ENCODE results near the gene PTGES3L.
"Not testable (repeated sequence)": the region's sequence is repeated elsewhere in the genome, so short reads cannot be mapped to it uniquely, and the experiment has no call there.

PTGES3L gene

GRCh38 chr17:42980274-42980765, 440 bp upstream of the PTGES3L start, which contains the start of gene RUNDC1:
Gene RUNDC1 (plus strand): TSS chr17:42980565. CDS start chr17:42980577, 12 bp downstream.
- peak; percentile 96 for DNase-seq

DNA sequence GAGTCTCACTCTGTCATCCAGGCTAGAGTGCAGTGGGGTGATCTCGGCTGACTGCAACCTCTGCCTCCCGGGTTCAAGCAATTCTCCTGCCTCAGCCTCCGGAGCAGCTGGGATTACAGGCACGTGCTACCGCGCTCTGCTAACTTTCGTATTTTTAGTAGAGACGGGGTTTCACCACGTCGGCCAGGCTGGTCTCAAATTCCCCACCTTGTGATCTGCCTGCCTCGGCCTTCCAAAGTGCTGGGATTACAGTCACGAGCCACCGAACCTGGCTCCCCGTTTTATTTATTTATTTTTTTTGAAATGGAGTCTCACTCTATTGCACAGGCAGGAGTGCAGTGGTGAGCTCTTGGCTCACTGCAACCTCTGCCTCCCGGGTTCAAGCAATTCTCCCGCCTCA, 4.2 kb downstream of the PTGES3L start:
- DNase-seq = not testable (repeated sequence)

DNA sequence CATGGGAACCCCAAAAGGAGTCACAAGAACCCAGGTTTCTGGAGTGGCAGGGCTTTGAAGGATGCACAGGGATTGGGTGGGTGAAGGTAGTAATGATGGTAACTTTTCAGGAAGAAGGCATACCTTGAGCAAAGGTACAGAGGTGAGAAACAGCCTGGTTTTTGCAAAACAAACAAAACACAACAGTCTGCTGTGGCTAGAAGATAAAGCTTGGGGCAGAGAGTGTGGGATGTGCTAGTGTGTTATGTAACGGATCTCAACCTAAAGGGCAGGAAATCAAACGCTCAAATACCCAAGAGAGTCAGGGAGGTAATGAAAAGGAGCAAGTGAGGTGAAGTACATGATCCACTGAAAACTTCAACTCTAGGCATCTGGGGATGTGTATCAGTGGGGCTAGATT, 4.6 kb downstream of the PTGES3L start:
- DNase-seq = no peak

GRCh38 chr17:42973323-42973722, 6.6 kb downstream of the PTGES3L start:
- not testable (repeated sequence) for DNase-seq

- DNase-seq = no peak
Observed at GRCh38 chr17:42971589-42971988, 8.3 kb downstream of the PTGES3L start.

GRCh38 chr17:42969001-42969581, 10.8 kb downstream of the PTGES3L start:
- DNase-seq = no peak

- DNase-seq = no peak
Observed at GRCh38 chr17:42967925-42968324, 12.0 kb downstream of the PTGES3L start.

GRCh38 chr17:42964161-42964932, 15.5 kb downstream of the PTGES3L start, which contains the start of gene AARSD1:
Gene AARSD1 (minus strand): TSS chr17:42964454. CDS start chr17:42964440, 14 bp downstream.
- DNase-seq = peak; percentile 93

- DNase-seq = no peak
Observed at GRCh38 chr17:42953669-42954068, 26.2 kb downstream of the PTGES3L start.

DNA sequence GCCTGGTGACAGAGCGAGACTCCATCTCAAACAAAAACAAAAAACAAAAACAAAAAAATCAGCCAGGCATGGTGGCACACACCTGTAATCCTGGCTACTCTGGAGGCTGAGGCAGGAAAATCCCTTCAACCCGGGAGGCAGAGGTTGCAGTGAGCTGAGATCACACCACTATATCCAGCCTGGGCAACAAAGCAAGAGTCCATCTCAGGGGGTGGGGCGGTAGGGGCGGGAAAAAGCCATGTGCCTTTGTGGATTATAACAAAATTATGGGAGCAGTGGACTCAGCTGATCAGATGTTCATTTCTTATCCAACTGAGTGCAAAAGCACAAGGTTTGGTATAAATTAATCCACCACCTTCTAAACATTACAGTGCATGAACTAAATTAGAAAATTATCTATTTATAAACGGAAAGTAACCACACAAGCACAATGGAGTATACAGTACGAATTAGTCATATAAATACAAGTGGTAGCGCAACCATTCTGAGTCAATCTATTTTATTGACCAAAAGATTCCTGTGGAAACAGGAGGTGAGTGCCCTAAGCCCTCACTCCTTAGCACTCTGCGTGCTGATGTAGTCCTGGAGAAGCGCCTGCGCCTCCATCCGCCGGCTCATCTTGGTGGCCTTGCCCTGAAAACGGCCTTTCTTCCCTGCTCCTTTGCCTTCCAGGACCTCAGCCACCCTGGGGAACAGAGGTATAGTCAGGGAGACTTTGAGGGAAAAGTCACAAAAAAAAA, 29.7 kb downstream of the PTGES3L start:
- no peak for DNase-seq

GRCh38 chr17:42946812-42947211, 33.1 kb downstream of the PTGES3L start:
- no peak for DNase-seq

DNA sequence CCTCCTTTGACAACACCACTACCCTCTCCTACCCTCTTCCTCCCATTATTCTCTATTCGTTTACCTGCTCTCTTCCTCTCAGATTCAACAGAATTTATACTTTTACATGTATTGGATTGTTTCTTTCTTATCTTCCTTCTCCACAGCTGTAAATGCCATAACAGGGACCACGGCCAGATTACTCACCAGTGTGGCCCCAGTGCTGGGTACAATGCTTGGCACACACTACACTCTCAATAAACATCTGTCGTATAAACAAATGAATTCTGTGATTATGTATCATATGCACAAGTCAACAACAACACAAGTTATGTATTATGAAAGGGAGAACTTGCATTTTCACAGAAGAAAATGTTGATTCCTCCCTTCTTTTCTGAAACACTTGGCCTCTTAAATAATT, 35.7 kb downstream of the PTGES3L start:
- no peak for DNase-seq

DNA sequence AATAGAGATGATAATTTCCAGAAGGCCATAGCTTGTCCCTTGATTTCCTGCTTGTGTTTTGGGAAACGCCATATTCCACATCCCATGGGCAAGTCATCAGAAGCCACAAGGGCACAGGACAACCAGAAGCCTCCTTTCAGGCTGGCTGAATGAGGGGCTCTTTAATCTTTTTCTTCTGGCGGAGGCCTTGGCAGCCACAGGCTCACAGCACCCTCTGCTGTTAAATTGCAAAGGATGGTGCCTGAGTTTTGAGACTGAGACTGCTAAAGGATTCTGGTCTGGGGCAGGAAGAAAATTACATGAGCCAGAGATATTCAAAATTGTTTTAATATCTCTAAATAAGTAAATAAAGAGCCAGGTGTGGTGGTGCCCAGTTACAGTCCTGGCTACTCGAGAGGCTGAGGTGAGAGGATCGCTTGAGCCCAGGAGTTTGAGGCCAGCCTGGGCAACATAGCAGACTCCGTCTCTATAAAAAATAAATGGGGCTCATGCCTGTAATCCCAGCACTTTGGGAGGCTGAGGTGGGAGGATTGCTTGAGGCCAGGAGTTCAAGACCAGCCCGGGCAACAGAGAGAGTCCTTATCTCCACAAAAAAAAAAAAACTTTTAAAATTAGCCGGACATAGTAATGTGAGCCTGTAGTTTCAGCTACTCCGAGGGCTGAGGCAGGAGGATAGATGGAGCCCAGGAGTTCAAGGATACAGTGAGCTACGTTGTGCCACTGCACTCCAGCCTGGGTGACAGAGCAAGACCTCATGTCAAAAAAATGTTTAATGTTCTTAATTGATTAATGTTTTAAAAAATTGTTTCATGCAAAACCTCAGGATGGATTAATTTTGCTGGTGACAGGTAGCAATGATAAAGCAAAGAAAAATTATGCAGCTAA, 41.9 kb downstream of the PTGES3L start:
- DNase-seq = no peak

GRCh38 chr17:42929497-42929844, 50.4 kb downstream of the PTGES3L start:
- DNase-seq = no peak

GRCh38 chr17:42928714-42929496, 51.0 kb downstream of the PTGES3L start:
- DNase-seq = peak; percentile 64

DNA sequence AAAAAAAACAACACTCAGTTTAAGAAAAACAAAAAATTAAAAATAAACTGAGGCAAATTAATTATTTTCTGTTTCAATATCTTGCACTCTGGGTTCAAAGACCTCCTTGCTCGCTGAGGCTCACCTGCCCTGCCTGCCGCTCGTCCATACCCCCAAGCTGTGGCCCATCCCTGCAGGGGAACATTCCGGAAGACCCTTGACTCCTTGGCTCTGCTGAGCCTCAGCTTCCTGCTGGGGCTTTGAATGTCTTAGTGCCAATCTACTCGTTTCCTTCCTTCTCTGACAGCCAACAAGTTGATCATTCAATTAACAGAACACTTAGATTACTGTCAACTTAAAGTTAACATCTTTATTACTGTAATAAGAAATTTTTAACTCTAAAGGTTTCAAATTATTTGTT, 55.0 kb downstream of the PTGES3L start:
- DNase-seq = no peak

DNA sequence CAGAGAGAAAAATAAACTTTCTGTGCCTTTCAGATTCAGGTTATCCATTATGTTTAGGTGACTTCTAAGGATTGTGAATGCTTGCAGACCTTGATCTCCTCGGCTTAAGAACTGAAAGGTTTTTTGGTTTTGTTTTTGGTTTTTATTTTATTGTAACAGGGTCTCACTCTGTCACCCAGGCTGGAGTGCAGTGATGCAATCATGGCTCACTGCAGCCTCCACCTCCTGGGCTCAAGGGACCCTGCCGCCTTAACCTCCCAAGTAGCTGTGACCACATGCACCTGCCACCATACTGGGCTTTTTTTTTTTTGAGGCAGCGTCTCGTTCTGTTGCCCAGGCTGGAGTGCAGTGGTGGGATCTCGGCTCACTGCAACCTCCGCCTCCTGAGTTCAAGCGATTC, 56.4 kb downstream of the PTGES3L start:
- not testable (repeated sequence) for DNase-seq

DNA sequence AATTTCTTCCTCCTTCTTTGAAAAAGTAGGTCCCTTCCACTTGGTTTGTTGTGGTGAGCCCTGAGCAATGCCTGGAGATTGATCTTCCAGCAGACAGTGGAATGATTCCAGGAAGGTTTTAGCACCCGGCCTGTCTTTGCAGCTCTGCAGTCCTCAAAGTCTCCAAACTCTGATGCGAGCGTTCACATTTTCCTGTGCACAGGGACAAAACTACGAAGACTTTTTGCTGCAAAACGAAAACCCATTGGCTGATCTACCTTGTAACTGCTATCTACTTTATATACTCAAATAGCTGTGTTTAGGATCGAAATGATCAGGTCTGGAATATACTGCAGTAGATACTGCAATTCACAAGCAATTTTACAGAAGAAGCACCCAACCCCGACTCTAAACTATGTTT, 57.6 kb downstream of the PTGES3L start:
- no peak for DNase-seq

DNA sequence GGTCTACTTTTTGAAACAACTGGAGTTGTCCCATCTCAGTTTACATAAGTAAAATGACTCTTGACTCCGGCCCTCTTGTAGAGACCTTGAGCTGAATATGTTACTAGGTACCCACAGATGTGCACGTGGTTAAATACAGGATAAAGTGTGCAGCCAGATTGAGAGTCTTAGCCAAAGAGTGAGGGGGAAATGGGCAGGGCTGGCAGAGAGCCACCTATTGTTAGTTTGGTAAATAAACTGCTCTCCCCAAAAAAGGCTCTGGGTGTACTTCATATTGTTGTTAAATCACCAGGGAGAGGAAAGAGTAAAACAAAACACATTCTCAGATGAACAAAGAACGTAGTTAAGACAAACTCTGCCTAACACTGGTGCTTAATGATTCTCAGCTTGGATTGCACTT, 59.0 kb downstream of the PTGES3L start:
- no peak for DNase-seq

- no peak for DNase-seq
Observed at GRCh38 chr17:42920106-42920900, 59.6 kb downstream of the PTGES3L start.

DNA sequence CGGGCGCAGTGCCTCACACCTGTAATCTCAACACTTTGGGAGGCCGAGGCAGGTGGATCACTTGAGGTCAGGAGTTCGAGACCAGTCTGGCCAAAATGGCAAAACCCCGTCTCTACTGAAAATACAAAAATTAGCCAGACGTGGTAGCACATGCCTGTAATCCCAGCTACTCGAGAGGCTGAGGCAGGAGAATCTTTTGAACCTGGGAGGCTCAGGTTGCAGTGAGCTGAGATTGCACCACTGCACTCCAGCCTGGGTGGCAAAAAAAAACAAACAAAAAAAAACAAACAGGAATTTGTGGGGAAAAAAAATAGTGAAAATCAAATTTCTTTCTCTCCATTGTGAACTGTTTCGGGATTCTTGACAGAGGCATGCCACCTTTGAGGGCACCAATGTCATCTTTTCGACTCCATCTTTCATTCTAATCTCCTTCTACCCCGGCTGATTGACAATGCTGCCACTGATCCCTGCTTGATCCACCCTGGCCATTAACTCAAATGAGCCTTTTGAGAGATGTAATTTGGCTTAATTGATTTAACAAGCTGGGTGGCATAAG, 60.3 kb downstream of the PTGES3L start:
- DNase-seq = not testable (repeated sequence)
